Nephron progenitor cell (in vitro differentiated cells): ENCODE data around the gene WDR1.

ENCODE experiments used
- DNase-seq: peaks from one replicate; pipeline ENCODE4 v3.0.0; 2021
- H3K27ac Mint-ChIP-seq: 2 replicates; pipeline ENCODE4 v1.8.0; 2021; ENCODE audit warnings: mild to moderate bottlenecking, moderate library complexity, mixed read lengths
- H3K27me3 Mint-ChIP-seq: 2 replicates; pipeline ENCODE4 v1.8.0; 2021; ENCODE audit warnings: mild to moderate bottlenecking, low read depth, mixed read lengths; ENCODE audit not compliant: poor library complexity
- H3K36me3 Mint-ChIP-seq: 2 replicates; pipeline ENCODE4 v1.8.0; 2021; ENCODE audit warnings: low read depth, mixed read lengths
- H3K4me1 Mint-ChIP-seq: 2 replicates; pipeline ENCODE4 v1.8.0; 2021; ENCODE audit warnings: mixed read lengths
- H3K4me3 Mint-ChIP-seq: 2 replicates; pipeline ENCODE4 v1.8.0; 2021; ENCODE audit warnings: mild to moderate bottlenecking, moderate library complexity, mixed read lengths
- H3K9me3 Mint-ChIP-seq: 2 replicates; pipeline ENCODE4 v1.8.0; 2021; ENCODE audit warnings: mild to moderate bottlenecking, moderate library complexity, mixed read lengths
- TF ChIP-seq, protein P1 (sequence below): fragments of 200-600 bp; sonication (generic); IDR thresholded peaks from 2 replicates; pipeline ENCODE4 v1.5.0; 2021; ENCODE audit warnings: antibody characterized with exemption

The WDR1 gene

DNA sequence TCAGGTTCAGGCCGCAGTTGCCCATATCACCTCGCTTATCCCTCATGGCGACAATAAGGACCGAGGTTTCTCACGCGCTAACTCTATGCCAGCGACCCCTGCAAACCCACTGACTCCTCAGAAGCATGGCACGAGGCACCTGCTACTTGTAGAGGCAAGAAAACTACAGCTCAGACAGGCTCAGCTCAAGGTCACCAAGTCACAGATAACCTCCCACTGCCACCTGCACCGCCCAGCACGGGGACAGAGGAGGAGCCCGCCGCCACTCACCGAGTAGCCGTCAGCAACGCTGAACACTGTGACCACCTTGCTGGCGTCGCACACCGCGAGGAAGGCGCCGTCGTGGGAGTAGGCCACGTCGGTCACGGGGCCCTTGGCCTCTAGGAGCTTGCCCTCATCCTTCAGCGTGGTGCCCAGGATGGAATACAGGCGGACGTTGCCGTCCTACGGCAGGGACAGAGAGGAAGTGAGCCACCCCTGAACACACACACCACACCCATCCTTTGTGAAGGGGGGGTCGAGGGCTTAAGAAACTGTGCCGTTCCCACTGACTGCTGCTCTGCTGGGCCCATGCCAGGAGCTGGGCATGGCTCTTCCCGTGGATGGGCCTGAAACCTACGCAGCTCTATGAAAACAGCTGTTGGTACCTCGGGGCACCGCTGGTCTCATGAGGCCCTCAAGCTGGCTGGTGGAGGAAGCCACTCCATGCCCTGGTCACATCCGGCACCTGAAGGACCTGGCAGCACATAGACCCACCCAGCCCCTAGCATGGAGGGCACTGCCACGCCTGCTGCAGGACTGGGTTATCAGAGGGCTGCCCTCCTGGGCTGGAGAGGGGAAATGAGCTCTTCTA is 38.9 kb downstream of the WDR1 start:
- Mint-ChIP-seq H3K36me3 (peaks cover 54% of the 10 kb centered on the region), H3K9me3 (no peaks in the 10 kb centered on the region), H3K4me3 (no peak overlapping the region), H3K27me3 (no peaks in the 10 kb centered on the region), H3K4me1 (peaks cover 6% of the 10 kb centered on the region), H3K27ac (no peak overlapping the region)
- DNase-seq, result no peak
- TF ChIP-seq, protein P1, sequence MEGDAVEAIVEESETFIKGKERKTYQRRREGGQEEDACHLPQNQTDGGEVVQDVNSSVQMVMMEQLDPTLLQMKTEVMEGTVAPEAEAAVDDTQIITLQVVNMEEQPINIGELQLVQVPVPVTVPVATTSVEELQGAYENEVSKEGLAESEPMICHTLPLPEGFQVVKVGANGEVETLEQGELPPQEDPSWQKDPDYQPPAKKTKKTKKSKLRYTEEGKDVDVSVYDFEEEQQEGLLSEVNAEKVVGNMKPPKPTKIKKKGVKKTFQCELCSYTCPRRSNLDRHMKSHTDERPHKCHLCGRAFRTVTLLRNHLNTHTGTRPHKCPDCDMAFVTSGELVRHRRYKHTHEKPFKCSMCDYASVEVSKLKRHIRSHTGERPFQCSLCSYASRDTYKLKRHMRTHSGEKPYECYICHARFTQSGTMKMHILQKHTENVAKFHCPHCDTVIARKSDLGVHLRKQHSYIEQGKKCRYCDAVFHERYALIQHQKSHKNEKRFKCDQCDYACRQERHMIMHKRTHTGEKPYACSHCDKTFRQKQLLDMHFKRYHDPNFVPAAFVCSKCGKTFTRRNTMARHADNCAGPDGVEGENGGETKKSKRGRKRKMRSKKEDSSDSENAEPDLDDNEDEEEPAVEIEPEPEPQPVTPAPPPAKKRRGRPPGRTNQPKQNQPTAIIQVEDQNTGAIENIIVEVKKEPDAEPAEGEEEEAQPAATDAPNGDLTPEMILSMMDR, result no peak

DNA sequence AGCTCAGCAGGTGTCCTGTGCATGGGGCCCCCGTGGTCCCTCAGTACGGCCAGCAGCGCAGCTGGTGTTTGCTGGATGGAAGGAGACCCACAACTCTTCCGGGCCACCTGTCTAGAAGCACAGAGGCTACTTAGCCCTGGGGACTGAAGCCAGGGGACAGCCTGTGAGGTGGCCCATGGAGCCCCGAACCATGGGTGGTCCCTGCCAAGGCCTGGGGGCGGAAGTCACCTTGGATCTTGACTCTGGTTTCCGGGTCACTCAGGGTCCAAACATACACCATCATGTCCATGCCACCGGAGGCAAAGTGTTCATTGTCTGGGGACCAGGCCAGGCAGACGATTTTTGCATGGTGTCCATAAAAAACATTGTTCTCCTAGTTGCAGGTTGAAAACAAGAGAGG is 39.5 kb downstream of the WDR1 start:
- TF ChIP-seq, protein P1, result no peak
- no peaks in the 10 kb centered on the region for H3K9me3 Mint-ChIP-seq
- peaks cover 6% of the 10 kb centered on the region for H3K4me1 Mint-ChIP-seq
- no peak overlapping the region for H3K27ac Mint-ChIP-seq
- DNase-seq, result no peak
- H3K36me3 Mint-ChIP-seq, result peaks cover 48% of the 10 kb centered on the region
- H3K4me3 Mint-ChIP-seq, result no peak overlapping the region
- H3K27me3 Mint-ChIP-seq, result no peaks in the 10 kb centered on the region

DNA sequence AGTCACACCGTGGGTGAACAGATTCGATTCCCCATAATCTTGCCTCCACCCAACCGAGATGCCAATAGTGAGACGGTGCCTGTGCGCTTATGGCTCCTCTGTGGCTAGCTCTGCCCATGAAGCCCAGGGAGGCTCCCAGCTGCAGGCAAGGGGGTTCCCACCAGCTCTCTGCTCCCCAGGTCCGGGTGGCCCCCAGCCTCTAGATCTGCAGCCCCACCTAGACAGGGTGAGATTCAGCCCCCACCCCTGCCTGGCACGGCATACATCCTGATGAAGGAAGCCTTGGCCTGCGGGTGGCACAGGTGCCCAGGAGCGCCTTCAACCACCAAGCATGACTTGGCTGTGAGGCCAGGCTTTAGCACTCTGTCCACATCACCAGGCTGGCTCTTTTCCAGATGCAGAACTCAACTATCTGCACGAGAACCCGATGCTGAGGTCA is 40.6 kb downstream of the WDR1 start:
- TF ChIP-seq, protein P1, result no peak
- Mint-ChIP-seq H3K4me1 (peaks cover 6% of the 10 kb centered on the region), H3K27ac (no peak overlapping the region), H3K9me3 (no peaks in the 10 kb centered on the region), H3K36me3 (peaks cover 44% of the 10 kb centered on the region), H3K27me3 (no peaks in the 10 kb centered on the region), H3K4me3 (no peak overlapping the region)
- no peak for DNase-seq

DNA sequence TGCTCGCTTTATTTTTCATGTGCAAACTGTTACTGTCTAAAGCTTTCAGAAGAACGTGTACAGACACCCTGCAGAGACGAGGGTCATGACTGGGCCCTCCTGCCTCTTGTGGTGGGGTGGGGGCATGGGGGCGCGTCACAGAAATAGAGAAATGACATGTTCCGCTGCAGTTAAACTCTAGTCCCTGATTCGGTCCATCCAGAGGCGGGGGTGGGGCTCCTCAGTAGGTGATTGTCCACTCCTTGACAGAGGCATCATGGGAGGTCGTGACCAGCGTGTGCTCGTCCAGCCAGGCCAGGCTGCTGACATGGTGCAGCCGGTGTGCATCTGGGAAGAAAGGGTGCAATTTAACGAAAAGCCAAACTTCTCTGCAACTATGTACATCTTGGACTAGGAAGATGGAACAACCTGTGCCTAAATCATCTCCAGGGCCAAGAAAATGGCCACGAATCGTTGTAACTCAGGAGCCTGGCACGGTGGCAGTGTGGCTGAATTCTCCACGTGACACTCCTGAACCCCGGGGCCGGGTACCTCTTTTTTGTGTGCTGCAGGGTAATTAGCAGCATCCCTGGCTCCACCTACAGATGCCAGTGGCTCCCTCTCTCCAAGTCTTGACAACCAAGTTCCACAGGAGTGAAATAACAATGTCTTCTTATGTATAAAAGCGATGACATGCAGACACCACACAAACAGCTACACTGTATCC is 41.3 kb downstream of the WDR1 start:
- peak overlapping the region; percentile 13 for H3K27ac Mint-ChIP-seq
- DNase-seq, result no peak
- H3K9me3 Mint-ChIP-seq, result no peaks in the 10 kb centered on the region
- TF ChIP-seq, protein P1, result no peak
- H3K4me1 Mint-ChIP-seq, result peaks cover 6% of the 10 kb centered on the region
- no peak overlapping the region for H3K4me3 Mint-ChIP-seq
- H3K27me3 Mint-ChIP-seq, result no peaks in the 10 kb centered on the region
- H3K36me3 Mint-ChIP-seq, result peaks cover 40% of the 10 kb centered on the region

DNA sequence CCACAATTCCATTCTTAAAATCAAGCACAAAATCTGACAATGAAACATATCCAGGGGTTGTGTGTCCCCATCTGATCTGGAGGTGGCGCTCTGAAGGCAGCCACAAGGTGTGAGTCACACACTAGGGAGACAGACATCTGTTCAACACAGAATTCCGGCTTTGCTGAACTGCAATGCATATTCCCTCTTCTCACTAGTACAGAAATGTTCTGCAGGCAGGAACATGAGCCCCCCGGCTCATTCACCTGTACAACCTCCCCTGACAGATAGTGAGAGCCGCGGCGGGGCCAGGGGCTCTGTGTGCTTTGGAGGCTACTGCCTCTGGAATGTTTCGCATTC is 41.9 kb downstream of the WDR1 start:
- TF ChIP-seq, protein P1, result peak; percentile 7
- H3K9me3 Mint-ChIP-seq, result no peaks in the 10 kb centered on the region
- H3K27me3 Mint-ChIP-seq, result no peaks in the 10 kb centered on the region
- DNase-seq, result no peak
- H3K4me1 Mint-ChIP-seq, result peaks cover 8% of the 10 kb centered on the region
- no peak overlapping the region for H3K4me3 Mint-ChIP-seq
- H3K27ac Mint-ChIP-seq, result peak overlapping the region; percentile 13
- H3K36me3 Mint-ChIP-seq, result peaks cover 40% of the 10 kb centered on the region
